Measurements from ENCODE around the gene SLC25A21.

GRCh38 chr14:37091651-37092050 lies 80.8 kb downstream of the SLC25A21 start:
- TF ChIP-seq CTCF (conservative IDR thresholded peaks at IDR 0.05 in 1 of 2, IDR thresholded peaks at IDR 0.05 in 1 of 2; ENCODE audit: low read depth in 1 of 2, low read length in 2 of 2) (no peak), EZH2 (IDR thresholded peaks at IDR 0.05; ENCODE audit: low read length, missing control alignments) (no peak)
